ENCODE results near the gene FAR2. TPM values are rescaled to one million over a fixed set of nuclear protein-coding genes. Genes with fewer than 3 reads are reported as not detected.

Gene FAR2
- total and polyA plus RNA-seq, 4 donors, result 0.81 to 7.6 (median 3.1) TPM

GRCh38 chr12:29283969-29284700, 135.1 kb downstream of the FAR2 start:
- WGBS, result 91% methylated on average over 5 of the region's 5 CpGs
- Histone ChIP-seq H3K9ac (ENCODE audit: low read depth in 1 of 2, low read length in 2 of 2) (no peak overlapping the region), H3K4me3 (ENCODE audit: low read depth in 1 of 3, low read length in 3 of 3) (no peak overlapping the region), H3K9me3 (ENCODE audit: control insufficient read depth in 4 of 4, low read length in 3 of 4) (no peaks in the 10 kb centered on the region), H3K36me3 (ENCODE audit: control insufficient read depth in 4 of 4, insufficient read depth in 3 of 4, low read depth in 1 of 4, low read length in 3 of 4) (no peaks in the 10 kb centered on the region), H3K4me1 (ENCODE audit: control insufficient read depth in 4 of 4, insufficient read depth in 4 of 4, low read length in 3 of 4) (no peaks in the 10 kb centered on the region), H3K27me3 (ENCODE audit: control insufficient read depth in 4 of 4, insufficient read depth in 4 of 4, low read length in 3 of 4) (no peaks in the 10 kb centered on the region), H3K27ac (ENCODE audit: low read depth in 1 of 2, low read length in 2 of 2) (no peak overlapping the region)
- no peak for TF ChIP-seq ATF3 (IDR thresholded peaks at IDR 0.05)
- TF ChIP-seq TAF1 (conservative IDR thresholded peaks at IDR 0.05), result no peak
- TF ChIP-seq HNF4G (IDR thresholded peaks at IDR 0.05), result no peak
- TF ChIP-seq RXRA (IDR thresholded peaks at IDR 0.05), result no peak
- TF ChIP-seq SP1 (IDR thresholded peaks at IDR 0.05), result no peak
- no peak for TF ChIP-seq FOXA1 (IDR thresholded peaks at IDR 0.05)
- TF ChIP-seq MAX (IDR thresholded peaks at IDR 0.05), result no peak
- no peak for TF ChIP-seq FOXA2 (IDR thresholded peaks at IDR 0.05)
- DNase-seq (ENCODE audit: low spot score), result no peak

- TF ChIP-seq EGR1 (IDR thresholded peaks at IDR 0.05; ENCODE audit: low read depth in 2 of 2), result no peak
- TF ChIP-seq RXRA (IDR thresholded peaks at IDR 0.05), result no peak
- no peak for TF ChIP-seq MAX (IDR thresholded peaks at IDR 0.05)
- no peak for TF ChIP-seq YY1 (IDR thresholded peaks at IDR 0.05)
- no peak for TF ChIP-seq NR2F2 (IDR thresholded peaks at IDR 0.05)
- no peak for TF ChIP-seq HNF4A (conservative IDR thresholded peaks at IDR 0.05)
- TF ChIP-seq FOXA1 (IDR thresholded peaks at IDR 0.05), result no peak
- no peak for TF ChIP-seq FOXA2 (IDR thresholded peaks at IDR 0.05)
- Histone ChIP-seq H3K9me3 (ENCODE audit: control insufficient read depth in 4 of 4, low read length in 3 of 4) (no peaks in the 10 kb centered on the region), H3K27me3 (ENCODE audit: control insufficient read depth in 4 of 4, insufficient read depth in 4 of 4, low read length in 3 of 4) (no peaks in the 10 kb centered on the region), H3K27ac (ENCODE audit: low read depth in 1 of 2, low read length in 2 of 2) (no peak overlapping the region), H3K9ac (ENCODE audit: low read depth in 1 of 2, low read length in 2 of 2) (no peak overlapping the region), H3K4me3 (ENCODE audit: low read depth in 1 of 3, low read length in 3 of 3) (no peak overlapping the region), H3K36me3 (ENCODE audit: control insufficient read depth in 4 of 4, insufficient read depth in 3 of 4, low read depth in 1 of 4, low read length in 3 of 4) (no peaks in the 10 kb centered on the region), H3K4me1 (ENCODE audit: control insufficient read depth in 4 of 4, insufficient read depth in 4 of 4, low read length in 3 of 4) (no peaks in the 10 kb centered on the region)
- 91% methylated on average over 3 of the region's 3 CpGs for WGBS
- DNase-seq (ENCODE audit: low spot score), result no peak
Measured at GRCh38 chr12:29286081-29286790, 137.2 kb downstream of the FAR2 start.

- 82% methylated on average over 1 of the region's 1 CpG for WGBS
- Histone ChIP-seq H3K27ac (ENCODE audit: low read depth in 1 of 2, low read length in 2 of 2) (no peak overlapping the region), H3K4me1 (ENCODE audit: control insufficient read depth in 4 of 4, insufficient read depth in 4 of 4, low read length in 3 of 4) (no peaks in the 10 kb centered on the region)
- TF ChIP-seq MAX (IDR thresholded peaks at IDR 0.05) (no peak), JUND (IDR thresholded peaks at IDR 0.05) (no peak), GABPA (IDR thresholded peaks at IDR 0.05 in 1 of 2, conservative IDR thresholded peaks at IDR 0.05 in 1 of 2) (no peak), HNF4G (IDR thresholded peaks at IDR 0.05) (no peak), HNF4A (conservative IDR thresholded peaks at IDR 0.05) (no peak), ATF3 (IDR thresholded peaks at IDR 0.05) (no peak), CTCF (IDR thresholded peaks at IDR 0.05; ENCODE audit: low read depth, low read length, missing input control) (no peak), ZBTB33 (IDR thresholded peaks at IDR 0.05) (no peak), FOXA2 (IDR thresholded peaks at IDR 0.05) (no peak), YY1 (IDR thresholded peaks at IDR 0.05) (no peak), RAD21 (IDR thresholded peaks at IDR 0.05) (no peak), TAF1 (conservative IDR thresholded peaks at IDR 0.05) (no peak), NR2F2 (IDR thresholded peaks at IDR 0.05) (no peak), FOXA1 (IDR thresholded peaks at IDR 0.05) (no peak)
Measured at GRCh38 chr12:29287622-29288021, 138.5 kb downstream of the FAR2 start.

More at GRCh38 chr12:29287622-29288021, 138.5 kb downstream of the FAR2 start:
- Histone ChIP-seq H3K9ac (ENCODE audit: low read depth in 1 of 2, low read length in 2 of 2) (no peak overlapping the region), H3K27me3 (ENCODE audit: control insufficient read depth in 4 of 4, insufficient read depth in 4 of 4, low read length in 3 of 4) (no peaks in the 10 kb centered on the region), H3K36me3 (ENCODE audit: control insufficient read depth in 4 of 4, insufficient read depth in 3 of 4, low read depth in 1 of 4, low read length in 3 of 4) (no peaks in the 10 kb centered on the region), H3K9me3 (ENCODE audit: control insufficient read depth in 4 of 4, low read length in 3 of 4) (no peaks in the 10 kb centered on the region), H3K4me3 (ENCODE audit: low read depth in 1 of 3, low read length in 3 of 3) (no peak overlapping the region)
- DNase-seq (ENCODE audit: low spot score), result no peak
